ENCODE data around the gene GPN2. TPM values are rescaled to one million over a fixed set of nuclear protein-coding genes. Genes with fewer than 3 reads are reported as not detected.

Gene GPN2
- total and polyA plus RNA-seq, 9 of the 15 experiments (the other 6 are each of a cell fraction or from before 2014, with no cell fraction given) = 9.9 to 58.8 (median 20.4) TPM

- no peak; the same call in 1 of the 2 replicates for TF ChIP-seq ZNF395 (CRISPR knock-in tag; IDR thresholded peaks at IDR 0.05)
- TF ChIP-seq SAP30 (IDR thresholded peaks at IDR 0.05; ENCODE audit: borderline replicate concordance, insufficient read depth, low read depth, low read length, poor library complexity, severe bottlenecking) = peak; percentile 92
- TF ChIP-seq SIN3A (IDR thresholded peaks at IDR 0.05; ENCODE audit: borderline replicate concordance in 2 of 2, control insufficient read depth in 1 of 2, low read depth in 2 of 2, low read length in 2 of 2) = peak; percentile 95 to 98
- TF ChIP-seq HNRNPK (IDR thresholded peaks at IDR 0.05; ENCODE audit: low read depth, low read length, poor library complexity, severe bottlenecking) = no peak
- TF ChIP-seq ZNF75A (CRISPR knock-in tag; IDR thresholded peaks at IDR 0.05) = no peak
These were observed at the start of gene GPN2 (continued) for GRCh38 chr1:26889551-26890466.

GRCh38 chr1:26938659-26939025, 48.6 kb upstream of the GPN2 start:
- no TSS peak for BruUV-seq (replicated peaks)
- DNase-seq (ENCODE audit: extremely low read depth in 1 of 4, low spot score in 3 of 4) (no peak), FAIRE-seq (no peak), ATAC-seq (no peak)
- Histone ChIP-seq H4K20me1 (replicated peaks; ENCODE audit: control insufficient read depth, insufficient read depth, low read length) (0 out of 2 replicates have a peak, but pooled peaks cover 10% of the 10 kb centered on the region), H3K9me1 (ENCODE audit: control insufficient read depth, insufficient read depth, low read length) (no peaks in the 10 kb centered on the region), H3K4me3 (no peak overlapping the region), H2AFZ (ENCODE audit: low read depth, low read length) (no peak overlapping the region), H3K79me2 (ENCODE audit: control insufficient read depth, insufficient read depth, low read length) (peaks cover 48% of the 10 kb centered on the region), H3K9me3 (replicated peaks; ENCODE audit: control insufficient read depth, insufficient read depth, low read depth, low read length) (no peaks in the 10 kb centered on the region), H3K4me1 (replicated peaks in 1 of 2; ENCODE audit: control insufficient read depth in 2 of 2, insufficient read depth in 2 of 2, low read length in 2 of 2) (peaks cover 0 to under 1% of the 10 kb centered on the region in 2 experiments; a peak in 1 of 5 replicates), H3K9ac (ENCODE audit: insufficient read depth in 1 of 2, low read depth in 2 of 2, low read length in 2 of 2) (peak overlapping the region in 1 of 2 experiments; percentile 6; a peak in 1 of 4 replicates), H3K27me3 (ENCODE audit: control insufficient read depth in 2 of 2, insufficient read depth in 2 of 2, low read length in 2 of 2) (no peaks in the 10 kb centered on the region), H3K36me3 (ENCODE audit: control insufficient read depth, insufficient read depth, low read length) (peaks cover 87% of the 10 kb centered on the region), H3K4me2 (ENCODE audit: insufficient read depth, low read length) (no peak overlapping the region), H3K27ac (ENCODE audit: extremely low read depth, low read depth, low read length) (no peak overlapping the region)
- POLR2A ChIA-PET = interaction anchor here (1.1 to 2.3 kb wide), 3 partner anchors 8 to 15 kb away, joined by 5 to 12 read pairs (median 7); no protein-coding TSS in a partner anchor
- CTCF ChIA-PET (ENCODE audit: low intra/inter-chr PET ratio) = no interaction called here
- in situ Hi-C loops (cut with MboI) (no loop called here), intact Hi-C loops (cut with micrococcal nuclease) (no loop called here)
- WGBS (ENCODE audit: insufficient coverage, low coverage, missing lambda C conversion rate) = 93% methylated on average over 2 of the region's 2 CpGs
- TF ChIP-seq ZNF280A (IDR thresholded peaks at IDR 0.05; ENCODE audit: low read depth, partially characterized antibody) (no peak), DACH1 (IDR thresholded peaks at IDR 0.05; ENCODE audit: partially characterized antibody) (no peak), POLR2A (conservative IDR thresholded peaks at IDR 0.05) (no peak), NFE2L1 (tag; IDR thresholded peaks at IDR 0.05; ENCODE audit: borderline replicate concordance, low read depth) (no peak), ZNF511 (CRISPR knock-in tag; IDR thresholded peaks at IDR 0.05) (no peak), HDAC6 (IDR thresholded peaks at IDR 0.05; ENCODE audit: low read depth, low read length) (no peak), DNMT1 (IDR thresholded peaks at IDR 0.05) (no peak), FOXP4 (CRISPR knock-in tag; IDR thresholded peaks at IDR 0.05; ENCODE audit: borderline replicate concordance) (no peak)

All from K562 (cell line).